IPS DF 6.9 (cell line): ENCODE results near the gene CDK5RAP2.

Experiments
- DNase-seq: peaks from one replicate; pipeline ENCODE4 v3.0.0-alpha.2; 2013; ENCODE audit warnings: low read depth, low spot score
- H3K27ac ChIP-seq: one replicate; pipeline ENCODE4 v1.5.1; 2013; ENCODE audit warnings: low read length, control low read depth
- H3K27me3 ChIP-seq: 2 replicates; pipeline ENCODE4 v1.6.1; 2013; ENCODE audit warnings: mild to moderate bottlenecking, low read length; ENCODE audit not compliant: control insufficient read depth, insufficient read depth
- H3K36me3 ChIP-seq: 2 replicates; pipeline ENCODE4 v1.6.1; 2013; ENCODE audit warnings: low read length; ENCODE audit not compliant: control insufficient read depth, insufficient read depth
- H3K4me1 ChIP-seq: 2 replicates; pipeline ENCODE4 v1.6.1; 2013; ENCODE audit warnings: low read length; ENCODE audit not compliant: control insufficient read depth, insufficient read depth
- H3K4me3 ChIP-seq: 2 replicates; pipeline ENCODE4 v1.5.1; 2013; ENCODE audit warnings: mild to moderate bottlenecking, low read length
- H3K9me3 ChIP-seq: 2 replicates; pipeline ENCODE4 v1.6.1; 2013; ENCODE audit warnings: low read length, inconsistent platforms; ENCODE audit not compliant: control insufficient read depth, insufficient read depth
- WGBS: extraction: QIAGEN DNeasy Blood & Tissue Kit; methylation state at CpG from one replicate; pipeline ENCODE4 v1.1.7; 2013; ENCODE audit warnings: mixed read lengths, missing lambda C conversion rate; ENCODE audit not compliant: insufficient read length, insufficient coverage; 5-methylcytosine and 5-hydroxymethylcytosine counted together

Gene CDK5RAP2

DNA sequence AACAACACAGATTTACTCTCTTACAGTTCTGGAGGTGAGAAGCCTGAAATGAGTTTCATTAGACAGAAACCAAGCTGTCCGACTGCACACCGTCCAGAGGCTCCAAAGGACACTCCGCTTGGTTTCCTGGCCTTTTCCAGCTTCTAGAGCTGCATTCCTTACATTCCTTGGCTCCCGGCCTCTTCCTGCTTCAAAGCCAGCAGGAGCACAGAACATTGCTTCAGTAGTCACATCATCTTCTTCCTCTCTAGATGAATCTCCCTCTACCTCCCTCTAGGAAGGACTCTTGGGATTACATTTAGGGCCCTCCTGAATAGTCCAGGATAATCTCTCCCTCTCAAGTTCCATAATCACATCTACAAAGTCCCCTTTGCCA is 213.3 kb downstream of the CDK5RAP2 start:
- no peaks in the 10 kb centered on the region for H3K9me3 ChIP-seq
- no peaks in the 10 kb centered on the region for H3K36me3 ChIP-seq
- DNase-seq = peak; percentile 41
- no CpG with 5 or more reads among the region's 4 CpGs for WGBS
- no peaks in the 10 kb centered on the region for H3K27me3 ChIP-seq
- H3K27ac ChIP-seq = no peak overlapping the region
- H3K4me1 ChIP-seq = peaks cover 2% of the 10 kb centered on the region; the same call in 1 of the 2 replicates
- H3K4me3 ChIP-seq = no peak overlapping the region

DNA sequence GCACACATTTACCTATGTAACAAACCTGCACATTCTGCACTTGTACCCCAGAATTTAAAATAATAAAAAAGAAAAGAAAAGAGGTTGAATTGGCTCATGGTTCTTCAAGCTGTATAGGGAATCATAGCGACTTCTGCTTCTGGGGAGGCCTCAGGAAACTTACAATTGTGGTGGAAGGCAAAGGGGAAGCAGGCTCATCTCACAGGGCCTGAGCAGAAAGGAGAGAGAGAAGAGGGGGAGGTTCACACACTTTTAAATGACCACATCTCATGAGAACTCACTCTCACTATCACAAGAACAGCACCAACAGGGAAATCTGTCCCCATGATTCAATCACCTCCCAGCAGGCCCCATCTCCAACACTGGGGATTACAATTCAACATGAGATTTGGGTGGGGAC is 214.6 kb downstream of the CDK5RAP2 start:
- Histone ChIP-seq H3K36me3 (no peaks in the 10 kb centered on the region), H3K4me3 (no peak overlapping the region), H3K4me1 (peaks cover 2% of the 10 kb centered on the region; the same call in 1 of the 2 replicates), H3K27me3 (no peaks in the 10 kb centered on the region), H3K27ac (no peak overlapping the region), H3K9me3 (no peaks in the 10 kb centered on the region)
- WGBS = no CpG with 5 or more reads among the region's 1 CpG
- no peak for DNase-seq

DNA sequence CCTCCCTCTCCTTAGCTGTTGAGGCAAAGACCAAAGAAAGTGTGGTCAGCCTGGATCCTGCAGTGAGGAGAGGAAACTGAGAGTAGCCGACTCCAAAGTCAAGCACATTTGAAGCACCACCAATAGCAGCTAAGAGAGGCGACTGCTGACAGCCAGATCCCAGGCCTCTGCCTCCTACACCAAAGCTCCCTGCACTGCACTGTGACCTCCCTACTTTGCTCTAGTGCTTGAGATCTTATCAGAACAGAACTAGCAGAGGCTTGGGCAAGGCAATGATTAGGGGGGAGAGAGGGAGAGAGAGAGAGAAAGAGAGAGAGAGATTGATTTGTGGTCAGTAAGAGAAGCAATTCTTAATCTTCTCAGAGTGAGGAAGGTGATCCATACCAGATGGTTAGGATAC is 216.3 kb downstream of the CDK5RAP2 start:
- DNase-seq = no peak
- H3K27me3 ChIP-seq = no peaks in the 10 kb centered on the region
- no peaks in the 10 kb centered on the region for H3K9me3 ChIP-seq
- H3K27ac ChIP-seq = no peak overlapping the region
- peaks cover 2% of the 10 kb centered on the region; the same call in 1 of the 2 replicates for H3K4me1 ChIP-seq
- no peak overlapping the region for H3K4me3 ChIP-seq
- no CpG with 5 or more reads among the region's 2 CpGs for WGBS
- no peaks in the 10 kb centered on the region for H3K36me3 ChIP-seq

DNA sequence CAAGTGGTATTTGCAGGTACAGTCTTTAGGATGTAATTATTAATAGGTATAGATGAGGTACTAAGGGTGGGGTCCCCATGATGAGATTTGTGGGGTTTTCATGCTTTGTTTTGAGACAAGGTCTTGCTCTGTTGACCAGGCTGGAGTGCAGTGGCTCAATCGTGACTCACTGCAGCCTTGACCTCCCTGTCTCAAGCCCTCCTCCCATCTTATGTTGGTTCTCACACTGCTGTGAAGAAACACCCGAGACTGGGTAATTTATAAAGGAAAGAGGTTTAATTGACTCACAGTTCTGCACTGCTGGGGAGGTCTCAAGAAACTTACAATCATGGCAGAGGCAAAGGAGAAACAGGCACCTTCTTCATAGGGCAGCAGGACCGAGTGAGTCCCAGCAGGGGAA is 217.5 kb downstream of the CDK5RAP2 start:
- DNase-seq = no peak
- H3K36me3 ChIP-seq = no peaks in the 10 kb centered on the region
- peaks cover 2% of the 10 kb centered on the region; the same call in 1 of the 2 replicates for H3K4me1 ChIP-seq
- no peak overlapping the region for H3K4me3 ChIP-seq
- H3K27ac ChIP-seq = no peak overlapping the region
- WGBS = no CpG with 5 or more reads among the region's 3 CpGs
- no peaks in the 10 kb centered on the region for H3K9me3 ChIP-seq
- no peaks in the 10 kb centered on the region for H3K27me3 ChIP-seq

DNA sequence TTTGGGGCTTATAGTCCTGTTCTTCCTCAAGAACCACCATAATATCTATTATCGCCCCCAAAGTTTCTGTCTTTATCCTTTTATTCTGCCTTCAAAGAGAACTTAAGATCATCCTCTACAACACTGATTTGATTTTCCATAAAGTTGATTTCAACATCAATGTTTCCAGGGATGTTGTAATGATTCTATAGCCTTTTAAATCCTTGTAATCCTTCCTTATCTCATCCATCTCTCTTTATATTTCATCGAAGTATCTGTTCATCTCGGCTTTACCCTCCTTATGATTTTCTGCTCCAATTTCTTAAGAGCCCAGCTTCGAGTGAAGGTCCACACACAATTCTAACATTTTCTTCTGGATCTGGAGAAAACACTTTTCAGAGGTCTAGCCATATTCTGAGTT is 218.4 kb downstream of the CDK5RAP2 start:
- 100% methylated on average over 2 of the region's 4 CpGs for WGBS
- Histone ChIP-seq H3K27ac (no peak overlapping the region), H3K36me3 (no peaks in the 10 kb centered on the region), H3K9me3 (no peaks in the 10 kb centered on the region), H3K4me3 (no peak overlapping the region), H3K27me3 (no peaks in the 10 kb centered on the region), H3K4me1 (peaks cover 1% of the 10 kb centered on the region; the same call in 1 of the 2 replicates)
- DNase-seq = no peak

DNA sequence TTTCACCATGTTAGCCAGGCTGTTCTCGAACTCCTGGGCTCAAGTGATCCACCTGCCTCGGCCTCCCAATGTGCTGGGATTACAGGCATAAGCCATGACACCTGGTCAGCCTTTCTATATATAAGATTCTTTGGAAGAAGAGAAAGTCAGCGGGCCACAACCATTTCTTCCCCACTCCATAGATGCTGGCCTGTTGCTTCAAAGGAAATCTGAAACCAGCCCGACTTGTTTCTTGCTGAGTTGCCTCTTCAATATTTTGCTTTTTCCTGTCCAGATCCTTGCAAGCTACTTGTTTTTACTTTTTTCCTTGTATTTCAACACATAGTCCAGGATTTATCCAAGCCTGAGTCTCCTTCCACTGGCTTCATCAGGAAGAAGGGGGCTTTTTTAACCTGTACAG is 219.5 kb downstream of the CDK5RAP2 start:
- Histone ChIP-seq H3K27me3 (no peaks in the 10 kb centered on the region), H3K27ac (no peak overlapping the region), H3K4me1 (no peaks in the 10 kb centered on the region), H3K4me3 (no peak overlapping the region), H3K9me3 (no peaks in the 10 kb centered on the region), H3K36me3 (no peaks in the 10 kb centered on the region)
- DNase-seq = no peak
- no CpG with 5 or more reads among the region's 4 CpGs for WGBS

DNA sequence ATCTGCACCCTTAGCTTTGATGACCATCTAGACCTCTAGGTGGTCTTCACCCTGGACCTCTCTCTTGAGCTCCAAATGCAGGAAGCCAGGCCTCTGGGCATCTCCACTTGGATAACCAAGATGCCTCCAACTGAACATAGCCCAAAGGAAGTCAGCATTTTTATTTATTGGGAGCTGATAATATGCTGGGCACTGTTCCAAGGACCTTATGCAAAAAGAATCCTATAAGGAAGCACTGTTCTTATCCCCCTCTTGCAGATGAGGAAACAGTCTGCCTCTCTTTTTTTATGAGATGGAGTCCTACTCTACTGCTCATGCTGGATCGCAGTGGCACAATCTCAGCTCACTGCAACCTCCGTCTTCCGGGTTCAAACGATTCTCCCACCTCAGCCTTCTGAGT is 219.9 kb downstream of the CDK5RAP2 start:
- WGBS = no CpG with 5 or more reads among the region's 4 CpGs
- Histone ChIP-seq H3K27ac (no peak overlapping the region), H3K36me3 (no peaks in the 10 kb centered on the region), H3K9me3 (no peaks in the 10 kb centered on the region), H3K27me3 (no peaks in the 10 kb centered on the region), H3K4me3 (no peak overlapping the region), H3K4me1 (no peaks in the 10 kb centered on the region)
- no peak for DNase-seq

DNA sequence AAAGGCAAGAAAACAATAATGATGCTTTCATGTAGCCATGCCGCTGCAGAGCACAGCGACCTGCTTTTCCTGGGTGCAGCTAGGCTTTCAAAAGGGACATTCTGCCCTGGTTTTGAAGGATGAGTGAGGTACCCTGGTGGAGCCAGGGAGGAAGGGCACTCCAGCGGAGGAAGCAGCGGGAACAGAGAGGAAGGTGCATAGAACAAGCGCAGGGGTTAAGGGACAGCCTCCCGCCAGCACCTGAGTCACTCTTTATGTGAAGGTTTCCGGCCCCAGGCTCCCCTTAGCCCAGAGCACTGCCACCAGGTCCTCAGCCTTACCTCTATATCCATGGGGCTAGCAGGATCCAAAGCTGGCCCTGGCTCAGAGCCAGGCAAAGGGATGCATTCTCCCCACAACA is 221.1 kb downstream of the CDK5RAP2 start:
- no CpG with 5 or more reads among the region's 7 CpGs for WGBS
- H3K27me3 ChIP-seq = no peaks in the 10 kb centered on the region

DNA sequence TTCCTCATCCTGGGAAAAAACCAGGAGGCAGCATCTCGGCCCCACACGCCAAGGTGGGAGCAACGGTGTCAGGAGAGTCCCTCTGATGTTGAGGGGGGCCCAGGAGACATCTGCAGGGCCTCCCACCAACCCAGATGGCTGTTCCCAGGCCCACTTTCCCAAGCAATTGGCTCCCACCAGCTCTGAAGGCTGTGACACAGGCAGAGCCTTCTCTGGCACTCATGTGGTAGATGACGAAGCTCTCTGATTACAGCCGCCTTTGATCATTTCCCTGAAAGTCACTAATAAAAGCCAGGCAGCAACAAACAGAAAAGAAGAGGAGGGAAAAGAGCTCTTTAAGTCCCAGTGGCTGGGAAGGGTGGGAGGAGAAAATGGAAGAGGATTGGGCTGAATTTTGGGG is 226.5 kb downstream of the CDK5RAP2 start:
- DNase-seq = no peak
- Histone ChIP-seq H3K4me3 (no peak overlapping the region), H3K27me3 (no peaks in the 10 kb centered on the region), H3K27ac (no peak overlapping the region), H3K4me1 (peaks cover 2% of the 10 kb centered on the region; the same call in 1 of the 2 replicates), H3K9me3 (no peaks in the 10 kb centered on the region), H3K36me3 (no peaks in the 10 kb centered on the region)
- WGBS = no CpG with 5 or more reads among the region's 5 CpGs

More for the DNA sequence above, 221.1 kb downstream of the CDK5RAP2 start:
- no peak overlapping the region for H3K27ac ChIP-seq
- H3K4me3 ChIP-seq = no peak overlapping the region
- no peaks in the 10 kb centered on the region for H3K9me3 ChIP-seq
- DNase-seq = no peak
- no peaks in the 10 kb centered on the region for H3K4me1 ChIP-seq
- no peaks in the 10 kb centered on the region for H3K36me3 ChIP-seq

DNA sequence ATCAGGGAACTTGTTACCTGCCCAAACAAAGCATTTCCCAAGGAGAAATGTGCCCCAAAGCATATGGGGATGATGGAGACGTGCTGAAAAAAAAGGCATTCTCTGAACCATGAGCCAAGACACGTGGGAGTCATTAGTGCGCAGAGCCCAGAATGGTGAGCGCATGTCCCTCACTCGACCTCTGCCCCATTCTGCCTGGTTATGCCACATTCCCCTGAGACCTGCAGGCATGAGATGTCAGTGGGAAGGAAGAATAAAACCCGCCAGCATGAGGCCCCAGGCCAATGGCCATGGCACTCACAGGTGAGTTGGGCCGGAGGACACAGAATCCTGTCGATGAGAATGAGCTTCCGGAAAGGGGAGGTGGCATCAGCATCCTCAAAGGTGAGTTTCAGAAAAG is 228.9 kb downstream of the CDK5RAP2 start:
- no peaks in the 10 kb centered on the region for H3K36me3 ChIP-seq
- no peak overlapping the region for H3K4me3 ChIP-seq
- H3K27me3 ChIP-seq = no peaks in the 10 kb centered on the region
- no peaks in the 10 kb centered on the region for H3K9me3 ChIP-seq
- no peak overlapping the region for H3K27ac ChIP-seq
- no CpG with 5 or more reads among the region's 9 CpGs for WGBS
- DNase-seq = no peak
- peaks cover 2% of the 10 kb centered on the region; the same call in 1 of the 2 replicates for H3K4me1 ChIP-seq

DNA sequence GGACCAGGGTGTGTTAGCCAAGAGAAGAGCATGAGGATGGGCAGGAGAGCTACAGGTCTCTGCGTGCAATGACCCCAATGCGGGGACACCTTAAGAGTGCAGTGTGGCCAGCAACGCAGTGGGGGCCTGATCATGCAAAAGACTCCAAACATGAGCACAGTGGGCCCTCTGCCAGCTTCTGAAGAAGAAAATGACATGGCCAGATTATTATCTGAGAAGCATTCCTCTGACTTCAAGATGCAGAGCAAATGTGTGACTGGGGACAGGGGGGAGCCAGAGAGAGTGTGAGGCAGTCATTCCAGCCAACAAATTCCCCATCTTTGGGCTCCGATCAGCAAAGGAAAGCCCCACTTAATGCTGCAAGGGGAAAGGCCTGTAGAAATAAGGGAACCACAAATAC is 229.4 kb downstream of the CDK5RAP2 start:
- Histone ChIP-seq H3K27me3 (no peaks in the 10 kb centered on the region), H3K27ac (no peak overlapping the region), H3K4me3 (no peak overlapping the region; the same call in 1 of the 2 replicates), H3K36me3 (no peaks in the 10 kb centered on the region), H3K9me3 (no peaks in the 10 kb centered on the region), H3K4me1 (peaks cover 2% of the 10 kb centered on the region; the same call in 1 of the 2 replicates)
- no peak for DNase-seq
- no CpG with 5 or more reads among the region's 4 CpGs for WGBS
